HFF-Myc (cell line): ENCODE data around the gene RASAL2.

Experiments
- DNase-seq: peaks from one replicate; pipeline ENCODE4 v3.0.0-alpha.2; 2011; ENCODE audit warnings: low read depth; ENCODE audit errors: extremely low read depth
- H3K4me3 ChIP-seq: replicated peaks from 2 replicates; pipeline ENCODE4 v1.5.1; 2011; ENCODE audit warnings: low read depth, mild to moderate bottlenecking, control low read depth, low read length
- CTCF ChIP-seq: IDR thresholded peaks from 2 replicates; pipeline ENCODE4 v1.5.1; 2012; ENCODE audit warnings: mild to moderate bottlenecking, low read depth, low read length, control low read depth; ENCODE audit errors: missing control alignments

The RASAL2 gene

DNA sequence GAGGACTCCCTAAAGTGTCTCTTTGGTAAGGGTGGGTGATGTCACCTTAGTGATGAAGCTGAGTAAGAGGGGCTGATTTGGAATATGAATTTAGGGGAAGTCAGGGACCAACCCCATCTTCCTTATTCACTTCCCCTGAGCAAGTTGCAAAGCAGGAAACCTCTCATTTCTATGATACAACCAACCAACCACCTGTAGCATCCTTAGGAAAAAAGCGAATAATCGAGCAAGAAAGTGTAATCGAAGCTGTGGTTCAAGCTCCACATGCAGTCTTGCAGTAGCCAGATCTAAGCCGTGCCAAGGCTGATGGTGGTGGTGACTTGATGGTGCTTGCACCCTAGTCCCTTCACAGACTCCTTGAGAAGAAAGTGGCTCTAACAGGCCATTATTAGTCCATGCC is 422.2 kb downstream of the RASAL2 start:
- no peak for DNase-seq
- no peak overlapping the region for H3K4me3 ChIP-seq
- no peak for TF ChIP-seq CTCF

GRCh38 chr1:178518894-178519293 is 425.0 kb downstream of the RASAL2 start:
- H3K4me3 ChIP-seq, result no peak overlapping the region
- no peak for DNase-seq
- no peak for TF ChIP-seq CTCF

- no peak for DNase-seq
- TF ChIP-seq CTCF, result no peak
- H3K4me3 ChIP-seq, result no peak overlapping the region
Measured at GRCh38 chr1:178520803-178521202, 426.9 kb downstream of the RASAL2 start.

DNA sequence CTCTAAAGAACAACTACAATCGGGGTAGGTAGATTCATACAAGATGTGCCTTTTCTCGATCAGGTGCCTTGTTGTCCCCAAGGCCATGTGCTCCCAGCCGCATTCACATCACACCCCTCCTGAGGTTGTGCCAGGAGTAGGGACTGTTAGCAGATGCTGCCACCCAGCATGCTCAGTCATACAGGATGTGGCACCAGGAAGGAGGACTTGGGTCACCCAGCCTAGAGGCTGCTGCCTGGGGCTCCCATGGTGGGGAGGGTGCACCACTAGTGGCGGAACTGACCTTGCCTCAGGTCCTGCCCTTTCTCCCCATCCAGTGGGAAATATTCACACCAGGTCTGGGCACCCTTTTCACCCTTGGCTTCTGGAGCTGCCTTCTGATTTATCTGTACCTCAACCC is 427.3 kb downstream of the RASAL2 start:
- no peak overlapping the region for H3K4me3 ChIP-seq
- DNase-seq, result no peak
- TF ChIP-seq CTCF, result no peak

DNA sequence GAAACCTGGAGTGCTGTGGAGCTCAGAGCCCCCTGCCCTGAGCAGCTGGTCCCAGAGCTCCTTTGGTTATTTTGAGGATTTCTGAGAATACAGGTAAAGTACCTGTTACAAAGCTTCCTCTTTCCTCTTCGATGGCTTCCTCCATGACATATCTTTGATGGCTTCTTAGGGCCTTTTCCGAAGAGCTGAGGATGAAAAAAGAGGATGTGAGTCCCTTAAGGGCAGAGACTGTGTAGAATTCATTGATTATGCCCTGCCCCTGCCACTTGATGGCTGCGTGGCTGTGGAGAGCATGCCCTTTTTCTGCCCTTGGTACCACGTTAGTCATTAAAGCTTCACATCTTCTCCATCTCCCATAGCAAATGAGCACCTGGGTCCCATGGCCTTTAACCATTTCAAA is 433.2 kb downstream of the RASAL2 start:
- TF ChIP-seq CTCF, result no peak
- DNase-seq, result no peak
- no peak overlapping the region for H3K4me3 ChIP-seq

- DNase-seq, result no peak
- H3K4me3 ChIP-seq, result no peak overlapping the region
- TF ChIP-seq CTCF, result no peak
Measured at GRCh38 chr1:178528228-178528952, 434.5 kb downstream of the RASAL2 start.

GRCh38 chr1:178528953-178529335 is 435.0 kb downstream of the RASAL2 start:
- TF ChIP-seq CTCF, result no peak
- no peak for DNase-seq

More at GRCh38 chr1:178528953-178529335, 435.0 kb downstream of the RASAL2 start:
- no peak overlapping the region for H3K4me3 ChIP-seq
